GM12865 (cell line): ENCODE results near the gene MYRFL.

ENCODE experiments used
- DNase-seq: peaks from one replicate; pipeline ENCODE4 v3.0.0; 2010; ENCODE audit warnings: low read depth
- H3K4me3 ChIP-seq: 2 replicates; pipeline ENCODE4 v1.5.1; 2011; ENCODE audit warnings: mild to moderate bottlenecking, low read depth, low read length, control low read depth
- CTCF ChIP-seq: IDR thresholded peaks from 2 replicates; pipeline ENCODE4 v1.5.1; 2011; ENCODE audit warnings: low read length, control low read depth, low read depth, inconsistent platforms; ENCODE audit not compliant: insufficient read depth; ENCODE audit errors: missing control alignments

The MYRFL gene

DNA sequence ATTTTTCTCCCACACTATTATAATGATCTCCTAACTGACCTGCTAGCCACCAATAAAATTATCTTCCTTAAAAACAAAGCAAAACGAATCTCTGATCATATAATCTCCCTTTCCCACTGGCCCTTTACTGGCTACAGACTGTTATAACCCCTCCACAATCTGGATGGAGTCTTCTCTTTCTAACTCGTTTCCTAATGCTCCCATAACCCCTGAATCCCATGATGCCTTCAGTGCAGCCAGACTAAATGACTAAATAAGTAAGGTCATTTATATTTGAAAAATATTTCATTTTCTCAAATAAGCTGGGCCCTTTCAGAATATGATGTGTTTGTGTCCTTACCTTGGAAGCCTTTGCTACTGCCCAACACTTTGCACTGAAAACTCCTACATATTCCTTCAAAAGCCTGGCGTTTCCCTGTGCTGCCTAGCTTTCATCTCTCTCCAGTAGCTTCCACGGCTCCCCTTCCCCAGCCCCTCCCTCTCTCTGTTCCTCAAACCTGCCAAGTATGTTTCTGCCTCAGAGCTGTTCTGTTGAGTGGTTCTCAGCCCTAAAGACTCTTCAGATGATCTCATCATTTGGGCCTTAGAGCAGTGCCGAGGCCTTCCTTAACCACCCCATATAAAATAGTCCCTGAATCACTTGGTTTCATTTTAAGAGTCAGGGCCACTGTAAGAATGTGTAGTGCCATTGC is 91.7 kb downstream of the MYRFL start:
- no peak overlapping the region for H3K4me3 ChIP-seq
- no peak for DNase-seq
- no peak for TF ChIP-seq CTCF

GRCh38 chr12:69918287-69918686 is 93.3 kb downstream of the MYRFL start:
- no peak for DNase-seq
- no peak for TF ChIP-seq CTCF
- no peak overlapping the region for H3K4me3 ChIP-seq

DNA sequence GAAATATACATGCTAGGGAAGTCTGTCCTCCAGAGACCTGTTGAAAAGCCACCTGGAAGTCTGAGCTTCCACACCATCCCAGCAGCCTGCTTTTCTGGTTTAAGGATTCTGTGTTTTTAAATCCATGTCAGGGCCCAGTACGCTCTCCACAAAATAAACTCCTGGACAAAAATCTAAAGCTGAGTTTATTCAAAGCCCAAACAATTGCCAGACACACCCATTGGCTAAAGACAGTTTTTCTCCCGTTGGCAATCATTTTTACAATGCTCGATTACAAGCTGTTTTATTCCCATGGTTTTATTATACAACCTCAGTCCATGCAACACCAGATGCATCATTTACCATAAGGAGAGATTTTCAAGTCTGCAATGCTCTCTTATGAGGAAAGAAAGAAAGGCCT is 94.5 kb downstream of the MYRFL start:
- no peak for DNase-seq
- TF ChIP-seq CTCF, result no peak
- H3K4me3 ChIP-seq, result no peak overlapping the region

GRCh38 chr12:69921831-69922230 is 96.8 kb downstream of the MYRFL start:
- no peak for DNase-seq
- no peak for TF ChIP-seq CTCF
- no peak overlapping the region for H3K4me3 ChIP-seq

DNA sequence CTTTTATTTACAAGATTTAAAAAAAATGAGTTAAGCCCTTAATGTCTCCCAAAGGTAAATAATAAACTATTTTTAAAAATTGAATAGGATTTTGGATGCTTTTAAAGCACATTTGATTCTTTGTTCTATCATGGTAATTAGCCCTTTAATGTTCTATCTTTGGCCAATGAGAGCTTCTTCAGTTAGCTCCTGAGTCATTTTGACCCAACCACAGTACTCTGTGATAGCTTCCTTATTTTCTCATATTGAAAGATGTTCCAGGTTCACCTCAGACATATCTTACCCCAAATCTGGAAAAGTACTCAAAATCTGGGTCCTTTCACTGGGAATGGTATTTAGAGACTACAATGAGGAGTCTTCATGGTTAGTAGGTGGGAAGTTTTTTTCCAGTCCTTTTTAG is 98.0 kb downstream of the MYRFL start:
- H3K4me3 ChIP-seq, result no peak overlapping the region
- DNase-seq, result no peak
- TF ChIP-seq CTCF, result no peak

- DNase-seq, result peak; percentile 32
- H3K4me3 ChIP-seq, result no peak overlapping the region
- no peak for TF ChIP-seq CTCF
These were observed 100.3 kb downstream of the MYRFL start for GRCh38 chr12:69925291-69925690.

DNA sequence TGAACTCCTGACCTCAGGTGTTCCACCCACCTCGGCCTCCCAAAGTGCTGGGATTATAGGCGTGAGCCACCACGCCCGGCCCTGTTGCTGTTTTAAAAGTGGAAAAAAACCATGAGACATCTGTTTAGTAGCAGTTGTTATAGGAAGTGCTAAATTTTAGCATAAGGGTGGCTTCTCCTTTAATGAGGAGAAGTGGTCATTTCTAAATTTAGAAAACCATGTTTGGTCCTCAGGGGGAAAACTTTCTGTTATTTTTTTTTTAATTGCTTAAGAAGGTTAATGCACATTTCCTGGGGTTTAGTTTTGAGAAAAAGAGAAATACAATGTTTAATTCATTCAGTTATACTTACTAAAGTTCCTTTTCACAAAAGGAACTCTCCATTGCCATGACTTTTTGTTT is 102.1 kb downstream of the MYRFL start:
- DNase-seq, result no peak
- TF ChIP-seq CTCF, result no peak
- H3K4me3 ChIP-seq, result no peak overlapping the region
